Measurements from ENCODE around the gene COL4A4. TPM values are rescaled to one million over a fixed set of nuclear protein-coding genes. Genes with fewer than 3 reads are reported as not detected.

COL4A4 gene
- total RNA-seq, 3 donors from 2014 or later (not counting 1 experiment from before 2014, with no cell fraction given), result 0.31 to 2.3 (median 0.88) TPM

DNA sequence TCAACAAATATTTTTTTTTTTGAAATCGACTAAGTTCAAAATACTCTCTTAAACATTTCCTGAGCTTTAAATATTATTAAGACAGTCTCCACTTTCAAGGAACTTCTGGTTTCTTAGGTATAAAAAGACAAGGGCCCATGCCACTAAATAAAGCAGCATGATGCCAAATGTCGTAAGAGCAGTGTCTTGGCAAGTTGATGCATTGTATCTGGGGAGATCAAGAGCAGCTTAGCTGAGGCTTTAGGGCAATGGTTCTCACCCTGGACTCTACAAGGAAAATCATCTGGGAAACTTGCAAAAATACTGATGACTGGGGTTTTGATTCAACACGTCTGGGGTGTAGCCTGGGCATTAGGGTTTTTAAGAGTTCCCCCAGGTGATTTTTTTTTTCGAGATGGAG, 41.7 kb upstream of the COL4A4 start:
- intact Hi-C loops (cut with micrococcal nuclease), result no loop called here

DNA sequence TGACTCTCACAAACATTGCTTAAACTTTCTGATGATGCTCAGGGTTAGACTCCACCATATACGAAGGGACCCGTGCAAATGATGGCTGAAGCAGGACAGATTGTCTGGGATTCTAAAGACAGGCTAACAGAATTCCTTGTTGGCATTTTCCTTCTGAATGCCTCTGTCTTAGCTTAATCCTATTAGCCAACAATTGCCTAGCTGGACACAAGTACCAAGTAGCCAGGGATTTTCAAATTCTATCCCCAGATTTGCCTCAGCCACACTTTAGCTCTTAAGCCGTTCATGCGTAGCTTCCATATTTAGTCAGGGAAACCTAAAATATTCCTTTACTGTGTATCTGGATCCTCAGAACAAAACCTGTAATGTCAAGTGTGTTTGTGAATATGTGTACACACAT, 40.4 kb upstream of the COL4A4 start:
- no peaks in the 10 kb centered on the region for H3K9me3 Mint-ChIP-seq
- TF ChIP-seq, protein P1, sequence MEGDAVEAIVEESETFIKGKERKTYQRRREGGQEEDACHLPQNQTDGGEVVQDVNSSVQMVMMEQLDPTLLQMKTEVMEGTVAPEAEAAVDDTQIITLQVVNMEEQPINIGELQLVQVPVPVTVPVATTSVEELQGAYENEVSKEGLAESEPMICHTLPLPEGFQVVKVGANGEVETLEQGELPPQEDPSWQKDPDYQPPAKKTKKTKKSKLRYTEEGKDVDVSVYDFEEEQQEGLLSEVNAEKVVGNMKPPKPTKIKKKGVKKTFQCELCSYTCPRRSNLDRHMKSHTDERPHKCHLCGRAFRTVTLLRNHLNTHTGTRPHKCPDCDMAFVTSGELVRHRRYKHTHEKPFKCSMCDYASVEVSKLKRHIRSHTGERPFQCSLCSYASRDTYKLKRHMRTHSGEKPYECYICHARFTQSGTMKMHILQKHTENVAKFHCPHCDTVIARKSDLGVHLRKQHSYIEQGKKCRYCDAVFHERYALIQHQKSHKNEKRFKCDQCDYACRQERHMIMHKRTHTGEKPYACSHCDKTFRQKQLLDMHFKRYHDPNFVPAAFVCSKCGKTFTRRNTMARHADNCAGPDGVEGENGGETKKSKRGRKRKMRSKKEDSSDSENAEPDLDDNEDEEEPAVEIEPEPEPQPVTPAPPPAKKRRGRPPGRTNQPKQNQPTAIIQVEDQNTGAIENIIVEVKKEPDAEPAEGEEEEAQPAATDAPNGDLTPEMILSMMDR (IDR thresholded peaks at IDR 0.05), result no peak
- intact Hi-C loops (cut with micrococcal nuclease), result no loop called here
- H3K27ac ChIP-seq (ENCODE audit: low read length), result no peak overlapping the region
- H3K9me3 ChIP-seq (ENCODE audit: control insufficient read depth, insufficient read depth, low read length), result no peaks in the 10 kb centered on the region
- H3K4me3 ChIP-seq (ENCODE audit: low read length), result no peak overlapping the region
- H3K27me3 ChIP-seq (ENCODE audit: control insufficient read depth, insufficient read depth, low read length), result no peaks in the 10 kb centered on the region
- no peak overlapping the region for H3K4me3 Mint-ChIP-seq
- H3K4me1 Mint-ChIP-seq, result no peaks in the 10 kb centered on the region
- H3K36me3 Mint-ChIP-seq, result no peaks in the 10 kb centered on the region
- H3K4me1 ChIP-seq (ENCODE audit: control insufficient read depth, insufficient read depth, low read length), result no peaks in the 10 kb centered on the region
- DNase-seq (no peak), ATAC-seq (no peak)
- no peaks in the 10 kb centered on the region for H3K36me3 ChIP-seq (ENCODE audit: control insufficient read depth, insufficient read depth, low read length)
- 95% methylated on average over 4 of the region's 4 CpGs for WGBS (ENCODE audit: insufficient coverage)
- H3K27ac Mint-ChIP-seq, result no peak overlapping the region
- peaks cover 9 to 18% of the 10 kb centered on the region in 2 donors for H3K27me3 Mint-ChIP-seq (ENCODE audit: low read depth in 2 of 2)

More for the DNA sequence above, 41.7 kb upstream of the COL4A4 start:
- H3K27ac ChIP-seq (ENCODE audit: low read length), result no peak overlapping the region
- H3K36me3 Mint-ChIP-seq, result no peaks in the 10 kb centered on the region
- TF ChIP-seq, protein P1 (IDR thresholded peaks at IDR 0.05), result no peak
- no peaks in the 10 kb centered on the region for H3K9me3 ChIP-seq (ENCODE audit: control insufficient read depth, insufficient read depth, low read length)
- no peaks in the 10 kb centered on the region for H3K27me3 ChIP-seq (ENCODE audit: control insufficient read depth, insufficient read depth, low read length)
- ATAC-seq, result no peak
- no peaks in the 10 kb centered on the region for H3K9me3 Mint-ChIP-seq
- H3K4me3 ChIP-seq (ENCODE audit: low read length), result no peak overlapping the region
- no peaks in the 10 kb centered on the region for H3K4me1 Mint-ChIP-seq
- H3K36me3 ChIP-seq (ENCODE audit: control insufficient read depth, insufficient read depth, low read length), result no peaks in the 10 kb centered on the region
- no peak for DNase-seq
- WGBS (ENCODE audit: insufficient coverage), result 82% methylated on average over 4 of the region's 4 CpGs
- H3K27me3 Mint-ChIP-seq (ENCODE audit: low read depth in 2 of 2), result peaks cover 6 to 18% of the 10 kb centered on the region in 2 donors
- H3K27ac Mint-ChIP-seq, result no peak overlapping the region
- no peaks in the 10 kb centered on the region for H3K4me1 ChIP-seq (ENCODE audit: control insufficient read depth, insufficient read depth, low read length)
- H3K4me3 Mint-ChIP-seq, result no peak overlapping the region

DNA sequence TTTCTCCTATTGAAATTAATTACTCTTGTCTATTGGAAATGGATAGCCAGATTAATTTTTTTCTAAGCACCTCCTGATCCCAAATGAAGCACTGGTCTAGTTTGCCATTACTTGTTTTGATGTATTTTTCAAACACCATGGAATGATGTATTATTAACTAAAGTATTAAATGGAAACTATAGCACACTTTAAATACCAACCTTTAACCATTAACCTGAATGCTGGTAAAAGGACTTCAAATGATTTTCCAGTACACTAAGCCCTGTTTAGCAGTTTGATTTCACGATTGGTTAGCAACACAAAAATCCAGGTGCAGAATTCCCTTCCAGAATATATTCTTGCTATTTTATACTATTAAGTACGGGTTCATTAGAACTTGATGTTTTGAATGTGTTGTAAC, 37.8 kb upstream of the COL4A4 start:
- H3K27ac Mint-ChIP-seq, result no peak overlapping the region

DNA sequence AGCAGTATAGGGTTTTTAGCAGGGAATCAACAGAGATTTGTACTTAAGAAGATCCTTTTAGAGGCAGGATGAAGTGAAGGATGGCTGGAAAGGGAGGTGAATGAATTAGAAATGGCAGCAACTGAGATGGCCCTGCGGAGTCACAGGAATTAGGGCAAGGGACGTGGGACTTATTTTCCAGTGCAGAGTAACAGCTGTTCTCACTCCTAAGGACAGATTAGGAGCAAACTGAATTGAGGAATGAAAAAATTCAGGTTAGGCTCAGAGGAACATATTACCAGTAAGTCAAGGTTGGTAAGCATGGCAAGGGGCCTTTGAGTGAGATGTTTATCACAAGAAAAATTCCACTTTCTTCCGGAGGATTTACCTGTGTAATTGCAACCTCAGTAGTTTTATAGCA, 34.9 kb upstream of the COL4A4 start:
- ATAC-seq (no peak), DNase-seq (no peak)
- no peaks in the 10 kb centered on the region for H3K36me3 ChIP-seq (ENCODE audit: control insufficient read depth, insufficient read depth, low read length)
- H3K9me3 Mint-ChIP-seq, result no peaks in the 10 kb centered on the region
- no peak overlapping the region for H3K4me3 ChIP-seq (ENCODE audit: low read length)
- no peaks in the 10 kb centered on the region for H3K27me3 ChIP-seq (ENCODE audit: control insufficient read depth, insufficient read depth, low read length)
- H3K27ac Mint-ChIP-seq, result no peak overlapping the region
- no peaks in the 10 kb centered on the region for H3K36me3 Mint-ChIP-seq
- H3K27me3 Mint-ChIP-seq (ENCODE audit: low read depth in 2 of 2), result peaks cover 0 to 3% of the 10 kb centered on the region in 2 donors
- intact Hi-C loops (cut with micrococcal nuclease), result no loop called here
- WGBS (ENCODE audit: insufficient coverage), result 95% methylated on average over 3 of the region's 3 CpGs
- H3K4me1 ChIP-seq (ENCODE audit: control insufficient read depth, insufficient read depth, low read length), result no peaks in the 10 kb centered on the region
- H3K27ac ChIP-seq (ENCODE audit: low read length), result no peak overlapping the region
- H3K4me3 Mint-ChIP-seq, result no peak overlapping the region
- TF ChIP-seq, protein P1 (IDR thresholded peaks at IDR 0.05), result no peak
- H3K9me3 ChIP-seq (ENCODE audit: control insufficient read depth, insufficient read depth, low read length), result no peaks in the 10 kb centered on the region
- no peaks in the 10 kb centered on the region for H3K4me1 Mint-ChIP-seq

More for the DNA sequence above, 37.8 kb upstream of the COL4A4 start:
- intact Hi-C loops (cut with micrococcal nuclease), result no loop called here
- TF ChIP-seq, protein P1 (IDR thresholded peaks at IDR 0.05), result no peak
- no peaks in the 10 kb centered on the region for H3K27me3 ChIP-seq (ENCODE audit: control insufficient read depth, insufficient read depth, low read length)
- ATAC-seq (no peak), DNase-seq (no peak)
- Mint-ChIP-seq H3K36me3 (no peaks in the 10 kb centered on the region), H3K9me3 (no peaks in the 10 kb centered on the region), H3K27me3 (ENCODE audit: low read depth in 2 of 2) (peaks cover 6 to 8% of the 10 kb centered on the region in 2 donors), H3K4me1 (no peaks in the 10 kb centered on the region), H3K4me3 (no peak overlapping the region)
- H3K4me1 ChIP-seq (ENCODE audit: control insufficient read depth, insufficient read depth, low read length), result no peaks in the 10 kb centered on the region
- H3K4me3 ChIP-seq (ENCODE audit: low read length), result no peak overlapping the region
- WGBS (ENCODE audit: insufficient coverage), result 100% methylated on average over 1 of the region's 2 CpGs
- no peak overlapping the region for H3K27ac ChIP-seq (ENCODE audit: low read length)
- no peaks in the 10 kb centered on the region for H3K36me3 ChIP-seq (ENCODE audit: control insufficient read depth, insufficient read depth, low read length)
- H3K9me3 ChIP-seq (ENCODE audit: control insufficient read depth, insufficient read depth, low read length), result no peaks in the 10 kb centered on the region
